Hypothalamus (tissue), 51 donors: ENCODE data around the gene FARP1.
A peak's percentile ranks its signal among the peaks of the same experiment; 100 is the strongest.

Experiments used
- DNase-seq, 51 donors: peaks; one replicate each; lab custom pipeline; 2025; lab: John Stamatoyannopoulos, UW

The FARP1 gene

GRCh38 chr13:98142380-98143156 is at the start of gene FARP1:
FARP1 (plus strand) TSS chr13:98143094; CDS start chr13:98213243, 70,149 bp downstream.
- peak in 40 of 51 donors; percentile 4 to 78 (median 48) for DNase-seq

- no peak for DNase-seq
These were observed 48.1 kb upstream of the FARP1 start for GRCh38 chr13:98094678-98095266.

- no peak for DNase-seq
These were observed 46.8 kb upstream of the FARP1 start for GRCh38 chr13:98096059-98096458.

GRCh38 chr13:98097749-98098148 is 45.1 kb upstream of the FARP1 start:
- DNase-seq = no peak

- DNase-seq = no peak
These were observed 44.4 kb upstream of the FARP1 start for GRCh38 chr13:98098516-98098915.

GRCh38 chr13:98099627-98100026 is 43.3 kb upstream of the FARP1 start:
- no peak for DNase-seq

GRCh38 chr13:98100481-98100880 is 42.4 kb upstream of the FARP1 start:
- no peak for DNase-seq

- DNase-seq = no peak
These were observed 39.4 kb upstream of the FARP1 start for GRCh38 chr13:98103531-98103930.

GRCh38 chr13:98103942-98104880 is 38.7 kb upstream of the FARP1 start:
- no peak for DNase-seq

- DNase-seq = no peak
These were observed 37.0 kb upstream of the FARP1 start for GRCh38 chr13:98105929-98106336.

- no peak for DNase-seq
These were observed 34.6 kb upstream of the FARP1 start for GRCh38 chr13:98108341-98108740.

GRCh38 chr13:98109226-98109853 is 33.6 kb upstream of the FARP1 start:
- DNase-seq = no peak

- no peak for DNase-seq
These were observed 32.1 kb upstream of the FARP1 start for GRCh38 chr13:98110749-98111148.

GRCh38 chr13:98111168-98112098 is 31.5 kb upstream of the FARP1 start:
- DNase-seq = no peak

GRCh38 chr13:98112456-98112855 is 30.4 kb upstream of the FARP1 start:
- no peak for DNase-seq

GRCh38 chr13:98118865-98119264 is 24.0 kb upstream of the FARP1 start:
- DNase-seq = no peak

- DNase-seq = no peak
These were observed 19.7 kb upstream of the FARP1 start for GRCh38 chr13:98123176-98123575.

- no peak for DNase-seq
These were observed 13.7 kb upstream of the FARP1 start for GRCh38 chr13:98129059-98129746.

GRCh38 chr13:98133946-98134345 is 8.9 kb upstream of the FARP1 start:
- no peak for DNase-seq
